Measurements from ENCODE around the gene MINDY4.

The MINDY4 gene

DNA sequence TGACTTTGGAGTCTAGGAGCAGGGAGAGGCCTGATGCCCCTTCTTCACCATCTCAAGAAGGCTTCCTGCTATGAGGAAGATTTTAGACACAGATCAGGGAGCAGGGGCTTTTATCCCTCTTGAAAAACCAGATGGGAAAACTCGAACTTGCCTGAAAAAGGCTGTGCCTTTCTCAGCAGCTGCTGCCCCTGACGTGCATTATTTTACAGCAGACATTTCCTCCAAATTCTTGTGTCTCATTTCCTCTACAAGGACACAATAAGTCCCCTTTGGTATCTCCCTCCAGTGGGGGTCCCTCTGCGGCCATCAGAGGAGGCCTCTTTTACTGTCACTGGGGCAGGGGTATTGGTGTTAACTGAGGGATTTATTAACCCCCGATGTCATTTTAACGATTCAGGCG lies 102.4 kb downstream of the MINDY4 start:
- TF ChIP-seq CTCF (IDR thresholded peaks at IDR 0.05; ENCODE audit: low read depth, low read length, poor library complexity, severe bottlenecking), result no peak
- no peak for TF ChIP-seq EZH2phosphoT487 (IDR thresholded peaks at IDR 0.05; ENCODE audit: borderline replicate concordance, low read length)
- Histone ChIP-seq H3K4me3 (ENCODE audit: low read length) (no peak overlapping the region), H3K9me2 (replicated peaks; ENCODE audit: control insufficient read depth, low read length) (no peaks in the 10 kb centered on the region), H3K79me2 (ENCODE audit: control insufficient read depth, low read length) (no peaks in the 10 kb centered on the region), H4K20me1 (ENCODE audit: control insufficient read depth, insufficient read depth, low read depth, low read length) (no peaks in the 10 kb centered on the region), H3K27me3 (ENCODE audit: control insufficient read depth, low read length) (no peaks in the 10 kb centered on the region), H3K27ac (ENCODE audit: low read depth, low read length) (no peak overlapping the region), H3K9me3 (ENCODE audit: control insufficient read depth, insufficient read depth, low read length) (no peaks in the 10 kb centered on the region), H3F3A (ENCODE audit: control insufficient read depth, insufficient read depth) (no peaks in the 10 kb centered on the region), H3K4me2 (ENCODE audit: low read length) (no peak overlapping the region), H3K36me3 (ENCODE audit: control insufficient read depth, low read length) (no peaks in the 10 kb centered on the region), H3K4me1 (ENCODE audit: control insufficient read depth, low read length) (peaks cover 8% of the 10 kb centered on the region; the same call in 1 of the 2 replicates)

DNA sequence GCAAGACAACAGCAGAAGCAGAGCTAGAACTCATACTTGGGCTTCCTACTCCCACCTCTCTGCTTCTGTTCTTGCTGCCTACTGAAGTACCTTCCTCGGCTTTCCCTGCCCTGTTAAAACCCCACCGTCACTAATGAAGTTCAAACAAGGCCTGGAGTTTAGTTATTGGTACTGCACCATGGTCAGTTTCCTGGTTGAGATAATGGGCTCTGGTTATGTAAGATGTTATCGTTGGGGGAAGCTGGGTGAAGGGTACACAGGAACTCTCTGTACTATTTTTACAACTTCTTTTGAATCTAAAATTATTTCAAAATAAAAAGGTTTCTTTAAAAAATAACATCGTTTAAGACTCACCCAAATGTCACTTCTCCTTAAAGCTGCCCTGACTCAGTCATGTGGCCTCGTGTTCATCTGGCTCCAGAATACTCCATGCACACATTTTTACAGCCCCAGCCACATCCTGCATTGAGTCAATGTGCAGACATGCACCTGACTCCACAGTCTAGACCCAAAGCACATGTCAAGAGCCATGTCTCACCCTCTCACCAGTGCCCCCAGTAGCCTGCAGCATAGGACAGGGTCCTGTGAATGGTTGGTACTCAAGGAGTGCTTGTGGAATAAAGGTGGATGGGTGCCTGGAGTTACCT lies 103.6 kb downstream of the MINDY4 start:
- no peak overlapping the region for H3K4me3 ChIP-seq (ENCODE audit: low read length)
- no peaks in the 10 kb centered on the region for H3K27me3 ChIP-seq (ENCODE audit: control insufficient read depth, low read length)
- H3K4me1 ChIP-seq (ENCODE audit: control insufficient read depth, low read length), result peaks cover 8% of the 10 kb centered on the region; the same call in 1 of the 2 replicates
- H3K79me2 ChIP-seq (ENCODE audit: control insufficient read depth, low read length), result no peaks in the 10 kb centered on the region
- no peaks in the 10 kb centered on the region for H3K9me2 ChIP-seq (replicated peaks; ENCODE audit: control insufficient read depth, low read length)
- no peak overlapping the region for H3K4me2 ChIP-seq (ENCODE audit: low read length)
- TF ChIP-seq EZH2phosphoT487 (IDR thresholded peaks at IDR 0.05; ENCODE audit: borderline replicate concordance, low read length) (no peak), CTCF (IDR thresholded peaks at IDR 0.05; ENCODE audit: low read depth, low read length, poor library complexity, severe bottlenecking) (no peak)
- H3K27ac ChIP-seq (ENCODE audit: low read depth, low read length), result no peak overlapping the region
- H3K9me3 ChIP-seq (ENCODE audit: control insufficient read depth, insufficient read depth, low read length), result no peaks in the 10 kb centered on the region
- H3K36me3 ChIP-seq (ENCODE audit: control insufficient read depth, low read length), result no peaks in the 10 kb centered on the region
- H4K20me1 ChIP-seq (ENCODE audit: control insufficient read depth, insufficient read depth, low read depth, low read length), result no peaks in the 10 kb centered on the region
- no peaks in the 10 kb centered on the region for H3F3A ChIP-seq (ENCODE audit: control insufficient read depth, insufficient read depth)

DNA sequence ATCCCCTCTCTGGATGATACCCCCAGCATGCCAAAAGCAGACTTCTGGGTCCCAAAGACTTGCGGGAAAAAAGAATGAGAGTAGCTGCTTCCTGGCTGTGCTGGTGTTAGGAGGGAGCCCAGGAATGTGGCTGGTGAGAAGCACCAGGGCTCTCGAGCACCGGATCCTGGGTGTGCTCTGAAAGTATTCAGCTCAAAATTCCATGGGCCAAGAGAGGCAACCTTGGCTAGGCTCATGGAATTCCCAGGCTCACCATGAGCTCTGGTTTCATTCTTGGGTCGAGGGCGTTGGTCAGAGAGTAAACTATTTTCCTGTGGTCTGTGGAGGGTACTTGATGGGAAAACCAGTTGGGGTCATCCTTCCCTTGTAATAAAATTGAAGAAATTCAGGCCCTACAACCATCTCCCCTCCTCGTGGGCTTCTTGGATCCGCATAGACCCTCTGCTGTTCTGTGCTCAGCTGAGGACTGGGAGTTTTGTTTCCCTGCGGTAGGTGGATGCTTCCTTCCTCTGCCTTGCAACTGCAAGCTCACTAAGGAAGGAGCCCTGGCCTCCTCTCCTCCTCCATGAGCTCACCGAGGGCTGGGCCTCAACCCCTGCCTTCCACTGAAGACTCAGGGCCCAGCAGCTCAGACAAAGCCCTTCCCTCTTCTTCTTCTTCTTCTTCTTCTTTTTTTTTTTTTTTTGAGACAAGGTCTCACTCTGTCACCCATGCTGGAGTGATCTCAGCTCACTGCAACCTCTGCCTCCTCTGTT lies 106.0 kb downstream of the MINDY4 start:
- Histone ChIP-seq H3K4me3 (ENCODE audit: low read length) (no peak overlapping the region), H3K27me3 (ENCODE audit: control insufficient read depth, low read length) (no peaks in the 10 kb centered on the region), H3K4me2 (ENCODE audit: low read length) (no peak overlapping the region), H3K36me3 (ENCODE audit: control insufficient read depth, low read length) (no peaks in the 10 kb centered on the region), H4K20me1 (ENCODE audit: control insufficient read depth, insufficient read depth, low read depth, low read length) (no peaks in the 10 kb centered on the region), H3K9me2 (replicated peaks; ENCODE audit: control insufficient read depth, low read length) (no peaks in the 10 kb centered on the region), H3K4me1 (ENCODE audit: control insufficient read depth, low read length) (peaks cover 8% of the 10 kb centered on the region; the same call in 1 of the 2 replicates), H3K9me3 (ENCODE audit: control insufficient read depth, insufficient read depth, low read length) (no peaks in the 10 kb centered on the region), H3F3A (ENCODE audit: control insufficient read depth, insufficient read depth) (no peaks in the 10 kb centered on the region), H3K79me2 (ENCODE audit: control insufficient read depth, low read length) (no peaks in the 10 kb centered on the region), H3K27ac (ENCODE audit: low read depth, low read length) (no peak overlapping the region)
- no peak for TF ChIP-seq CTCF (IDR thresholded peaks at IDR 0.05; ENCODE audit: low read depth, low read length, poor library complexity, severe bottlenecking)
- TF ChIP-seq EZH2phosphoT487 (IDR thresholded peaks at IDR 0.05; ENCODE audit: borderline replicate concordance, low read length), result no peak
